Astrocyte (in vitro differentiated cells and primary cell): ENCODE data around the gene NECTIN4.

Experiments
- EZH2 ChIP-seq: IDR thresholded peaks from 2 replicates; pipeline ENCODE4 v1.6.1; 2012; ENCODE audit warnings: mild to moderate bottlenecking, low read length, inconsistent platforms; ENCODE audit not compliant: insufficient read depth
- TF ChIP-seq, protein P1 (sequence below): IDR thresholded peaks from 2 replicates; pipeline ENCODE4 v1.5.1; 2011; ENCODE audit warnings: low read depth, mild to moderate bottlenecking, inconsistent platforms, low read length, moderate library complexity; ENCODE audit not compliant: insufficient read depth

DNA sequence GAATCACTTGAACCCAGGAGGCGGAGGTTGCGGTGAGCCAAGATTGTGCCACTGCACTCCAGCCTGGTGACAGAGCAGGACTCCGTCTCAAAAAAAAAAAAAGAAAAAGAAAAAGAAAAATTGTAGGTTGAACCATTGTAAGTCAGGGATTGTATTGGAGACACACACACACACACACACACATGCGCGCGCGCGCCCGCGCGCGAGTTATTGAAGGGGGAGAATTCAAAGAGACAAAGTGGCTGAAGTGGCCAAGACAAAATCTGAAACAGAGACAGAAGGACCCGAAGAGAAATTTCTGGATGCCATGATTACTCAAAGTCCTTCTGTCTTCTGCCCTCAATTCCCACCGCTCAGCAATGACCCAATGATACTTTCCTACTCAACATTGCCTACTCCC lies 5.1 kb upstream of the NECTIN4 start:
- TF ChIP-seq, protein P1, sequence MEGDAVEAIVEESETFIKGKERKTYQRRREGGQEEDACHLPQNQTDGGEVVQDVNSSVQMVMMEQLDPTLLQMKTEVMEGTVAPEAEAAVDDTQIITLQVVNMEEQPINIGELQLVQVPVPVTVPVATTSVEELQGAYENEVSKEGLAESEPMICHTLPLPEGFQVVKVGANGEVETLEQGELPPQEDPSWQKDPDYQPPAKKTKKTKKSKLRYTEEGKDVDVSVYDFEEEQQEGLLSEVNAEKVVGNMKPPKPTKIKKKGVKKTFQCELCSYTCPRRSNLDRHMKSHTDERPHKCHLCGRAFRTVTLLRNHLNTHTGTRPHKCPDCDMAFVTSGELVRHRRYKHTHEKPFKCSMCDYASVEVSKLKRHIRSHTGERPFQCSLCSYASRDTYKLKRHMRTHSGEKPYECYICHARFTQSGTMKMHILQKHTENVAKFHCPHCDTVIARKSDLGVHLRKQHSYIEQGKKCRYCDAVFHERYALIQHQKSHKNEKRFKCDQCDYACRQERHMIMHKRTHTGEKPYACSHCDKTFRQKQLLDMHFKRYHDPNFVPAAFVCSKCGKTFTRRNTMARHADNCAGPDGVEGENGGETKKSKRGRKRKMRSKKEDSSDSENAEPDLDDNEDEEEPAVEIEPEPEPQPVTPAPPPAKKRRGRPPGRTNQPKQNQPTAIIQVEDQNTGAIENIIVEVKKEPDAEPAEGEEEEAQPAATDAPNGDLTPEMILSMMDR: no peak
- TF ChIP-seq EZH2: no peak
